SK-N-SH (cell line): ENCODE results near the gene AHRR.

Source experiments
- CTCF ChIP-seq: fragments of 200-600 bp; sonication (generic); IDR thresholded peaks from 2 replicates; pipeline ENCODE4 v1.6.1; 2017; ENCODE audit warnings: antibody characterized with exemption, mild to moderate bottlenecking, moderate library complexity
- TCF12 ChIP-seq: IDR thresholded peaks from 2 replicates; pipeline ENCODE4 v1.4.0; 2012
- TF ChIP-seq, protein P1 (sequence below): IDR thresholded peaks from 2 replicates; pipeline ENCODE4 v1.6.1; 2012; ENCODE audit warnings: mild to moderate bottlenecking, low read depth, low read length, moderate library complexity

DNA sequence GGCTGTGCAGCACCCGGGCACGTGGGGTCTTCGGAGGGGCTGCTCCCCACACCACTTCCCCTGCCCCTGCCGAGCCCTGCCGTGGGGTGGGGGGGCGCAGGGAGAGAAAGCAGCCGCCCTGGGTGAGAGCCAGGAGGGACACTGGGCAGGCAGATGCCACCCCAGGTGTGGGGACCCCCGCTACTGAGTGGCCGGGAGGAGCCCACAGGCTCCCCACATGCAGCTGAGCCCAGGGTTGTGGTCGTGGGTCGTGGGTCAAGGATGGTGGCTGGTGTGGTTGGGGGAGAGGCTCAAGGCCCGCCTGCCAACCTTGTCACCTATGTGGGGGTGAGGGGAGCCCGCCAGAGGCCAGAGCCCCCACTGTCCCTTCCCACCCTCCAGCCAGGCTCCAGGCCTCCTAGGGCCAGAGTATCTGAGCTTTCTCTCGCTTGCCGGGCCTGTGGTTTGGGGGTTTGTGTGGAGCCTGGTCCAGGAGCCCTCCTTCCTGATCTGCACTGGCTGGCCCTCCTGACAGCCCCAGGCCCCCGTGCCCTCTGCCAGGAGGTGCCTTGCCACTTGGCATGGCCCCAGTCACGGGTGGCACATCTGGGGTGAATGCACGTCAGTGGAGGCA is 157.0 kb downstream of the AHRR start:
- TF ChIP-seq CTCF, result no peak
- TF ChIP-seq, protein P1, sequence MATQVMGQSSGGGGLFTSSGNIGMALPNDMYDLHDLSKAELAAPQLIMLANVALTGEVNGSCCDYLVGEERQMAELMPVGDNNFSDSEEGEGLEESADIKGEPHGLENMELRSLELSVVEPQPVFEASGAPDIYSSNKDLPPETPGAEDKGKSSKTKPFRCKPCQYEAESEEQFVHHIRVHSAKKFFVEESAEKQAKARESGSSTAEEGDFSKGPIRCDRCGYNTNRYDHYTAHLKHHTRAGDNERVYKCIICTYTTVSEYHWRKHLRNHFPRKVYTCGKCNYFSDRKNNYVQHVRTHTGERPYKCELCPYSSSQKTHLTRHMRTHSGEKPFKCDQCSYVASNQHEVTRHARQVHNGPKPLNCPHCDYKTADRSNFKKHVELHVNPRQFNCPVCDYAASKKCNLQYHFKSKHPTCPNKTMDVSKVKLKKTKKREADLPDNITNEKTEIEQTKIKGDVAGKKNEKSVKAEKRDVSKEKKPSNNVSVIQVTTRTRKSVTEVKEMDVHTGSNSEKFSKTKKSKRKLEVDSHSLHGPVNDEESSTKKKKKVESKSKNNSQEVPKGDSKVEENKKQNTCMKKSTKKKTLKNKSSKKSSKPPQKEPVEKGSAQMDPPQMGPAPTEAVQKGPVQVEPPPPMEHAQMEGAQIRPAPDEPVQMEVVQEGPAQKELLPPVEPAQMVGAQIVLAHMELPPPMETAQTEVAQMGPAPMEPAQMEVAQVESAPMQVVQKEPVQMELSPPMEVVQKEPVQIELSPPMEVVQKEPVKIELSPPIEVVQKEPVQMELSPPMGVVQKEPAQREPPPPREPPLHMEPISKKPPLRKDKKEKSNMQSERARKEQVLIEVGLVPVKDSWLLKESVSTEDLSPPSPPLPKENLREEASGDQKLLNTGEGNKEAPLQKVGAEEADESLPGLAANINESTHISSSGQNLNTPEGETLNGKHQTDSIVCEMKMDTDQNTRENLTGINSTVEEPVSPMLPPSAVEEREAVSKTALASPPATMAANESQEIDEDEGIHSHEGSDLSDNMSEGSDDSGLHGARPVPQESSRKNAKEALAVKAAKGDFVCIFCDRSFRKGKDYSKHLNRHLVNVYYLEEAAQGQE, result no peak
- no peak for TF ChIP-seq TCF12
